Measurements from ENCODE around the gene PTPRD.

PTPRD gene

GRCh38 chr9:8769153-8769552 is 1843.6 kb downstream of the PTPRD start:
- DNase-seq (ENCODE audit: low read depth): no peak
- no peak for TF ChIP-seq CTCF (IDR thresholded peaks at IDR 0.05; ENCODE audit: insufficient read depth, low read depth, low read length, missing control alignments)
- no peak overlapping the region for H3K4me3 ChIP-seq (ENCODE audit: low read length)

GRCh38 chr9:8766096-8766495 is 1846.7 kb downstream of the PTPRD start:
- no peak for TF ChIP-seq CTCF (IDR thresholded peaks at IDR 0.05; ENCODE audit: insufficient read depth, low read depth, low read length, missing control alignments)
- no peak for DNase-seq (ENCODE audit: low read depth)

GRCh38 chr9:8764051-8764450 is 1848.8 kb downstream of the PTPRD start:
- DNase-seq (ENCODE audit: low read depth): peak; percentile 1
- TF ChIP-seq CTCF (IDR thresholded peaks at IDR 0.05; ENCODE audit: insufficient read depth, low read depth, low read length, missing control alignments): no peak
- H3K4me3 ChIP-seq (ENCODE audit: low read length): no peak overlapping the region

More at GRCh38 chr9:8766096-8766495, 1846.7 kb downstream of the PTPRD start:
- no peak overlapping the region for H3K4me3 ChIP-seq (ENCODE audit: low read length)

GRCh38 chr9:8762479-8763085 is 1850.2 kb downstream of the PTPRD start:
- TF ChIP-seq CTCF (IDR thresholded peaks at IDR 0.05; ENCODE audit: insufficient read depth, low read depth, low read length, missing control alignments): no peak
- DNase-seq (ENCODE audit: low read depth): no peak

GRCh38 chr9:8760000-8760767 is 1852.6 kb downstream of the PTPRD start:
- TF ChIP-seq CTCF (IDR thresholded peaks at IDR 0.05; ENCODE audit: insufficient read depth, low read depth, low read length, missing control alignments): no peak

More at GRCh38 chr9:8762479-8763085, 1850.2 kb downstream of the PTPRD start:
- no peak overlapping the region for H3K4me3 ChIP-seq (ENCODE audit: low read length)

GRCh38 chr9:8757881-8758280 is 1854.9 kb downstream of the PTPRD start:
- TF ChIP-seq CTCF (IDR thresholded peaks at IDR 0.05; ENCODE audit: insufficient read depth, low read depth, low read length, missing control alignments): no peak
- DNase-seq (ENCODE audit: low read depth): no peak
- H3K4me3 ChIP-seq (ENCODE audit: low read length): no peak overlapping the region

More at GRCh38 chr9:8760000-8760767, 1852.6 kb downstream of the PTPRD start:
- H3K4me3 ChIP-seq (ENCODE audit: low read length): no peak overlapping the region
- DNase-seq (ENCODE audit: low read depth): no peak

Measured in epithelial cell of esophagus (primary cell).